GM13977 (cell line): ENCODE measurements around the gene PCDH9.

Experiments used
- DNase-seq: peaks from one replicate; pipeline ENCODE4 v3.0.0; 2012; ENCODE audit warnings: low spot score
- CTCF ChIP-seq: IDR thresholded peaks from 2 replicates; pipeline ENCODE4 v1.5.1; 2012; ENCODE audit warnings: mild to moderate bottlenecking, control low read depth; ENCODE audit not compliant: insufficient read depth; ENCODE audit errors: extremely low read depth, missing control alignments
- in situ Hi-C: fragments of 300-500 bp; cut with MboI; formaldehyde crosslinking; loops from one replicate; pipeline ENCODE4 v1.12.0; 2022; ENCODE audit warnings: low sequenced_read_pairs, low pct_unique_long_range_greater_than_20kb, mixed read lengths, inconsistent platforms; ENCODE audit not compliant: unreplicated experiment

The PCDH9 gene

GRCh38 chr13:67147342-67148133 lies 82.6 kb downstream of the PCDH9 start:
- no peak for TF ChIP-seq CTCF
- no peak for DNase-seq
- in situ Hi-C loops: no loop called here

- no peak for TF ChIP-seq CTCF
- in situ Hi-C loops: no loop called here
- no peak for DNase-seq
These were observed 83.5 kb downstream of the PCDH9 start for GRCh38 chr13:67146523-67147130.

- in situ Hi-C loops: no loop called here
- no peak for DNase-seq
- no peak for TF ChIP-seq CTCF
These were observed 84.2 kb downstream of the PCDH9 start for GRCh38 chr13:67145950-67146349.

- no peak for TF ChIP-seq CTCF
- DNase-seq: no peak
- in situ Hi-C loops: no loop called here
These were observed 86.5 kb downstream of the PCDH9 start for GRCh38 chr13:67143544-67144115.

- TF ChIP-seq CTCF: no peak
- no peak for DNase-seq
- in situ Hi-C loops: no loop called here
These were observed 90.1 kb downstream of the PCDH9 start for GRCh38 chr13:67140006-67140405.

- no peak for TF ChIP-seq CTCF
- in situ Hi-C loops: no loop called here
- no peak for DNase-seq
These were observed 90.6 kb downstream of the PCDH9 start for GRCh38 chr13:67139551-67139950.
